PC-3 (cell line): Measurements from ENCODE around the gene MPG. TPM values are rescaled to one million over a fixed set of nuclear protein-coding genes. Genes with fewer than 3 reads are reported as not detected.

Source experiments
- ATAC-seq: fragments of 200-7000 bp; cut with Tn5 transposase; 2 replicates; pipeline ENCODE4 v1.9.1; 2020; ENCODE audit warnings: mild to moderate bottlenecking, moderate library complexity
- BruUV-seq: library from RNA; stranded (reverse); fragments of 400-500 nt; replicated peaks from 2 replicates; lab custom pipeline; 2021; lab: Mats Ljungman, UMichigan
- CTCF ChIA-PET: fragments of 300-600 bp; sonication (Branson Sonifier 250); formaldehyde crosslinking; loops from one replicate; lab custom pipeline; 2022; ENCODE audit warnings: antibody characterized with exemption; lab: Charles Lee
- POLR2A ChIA-PET: fragments of 300-600 bp; sonication (Branson Sonifier 250); formaldehyde crosslinking; loops from one replicate; lab custom pipeline; 2022; ENCODE audit warnings: antibody characterized with exemption; ENCODE audit not compliant: unreplicated experiment; lab: Charles Lee
- DNase-seq: peaks from one replicate; pipeline ENCODE4 v3.0.0-alpha.2; 2015
- H2AFZ ChIP-seq: fragments of 300-600 bp; sonication (generic); 2 replicates; pipeline ENCODE4 v1.6.0; 2016; ENCODE audit warnings: antibody characterized with exemption, low read length
- H3F3A ChIP-seq: fragments of 300-600 bp; sonication (generic); one replicate; pipeline ENCODE4 v1.6.0; 2017; ENCODE audit warnings: antibody characterized with exemption, low read length, control low read depth, mild to moderate bottlenecking; ENCODE audit not compliant: unreplicated experiment
- H3K27ac ChIP-seq: fragments of 300-600 bp; sonication (generic); 2 replicates; pipeline ENCODE4 v1.5.1; 2016; ENCODE audit warnings: mild to moderate bottlenecking, low read length
- H3K27me3 ChIP-seq: fragments of 300-600 bp; sonication (generic); 2 replicates; pipeline ENCODE4 v1.6.1; 2016; ENCODE audit warnings: low read length, mixed read lengths
- H3K36me3 ChIP-seq: fragments of 300-600 bp; sonication (generic); 2 replicates; pipeline ENCODE4 v1.6.1; 2016; ENCODE audit warnings: low read depth, mixed run types, low read length, mixed read lengths
- H3K4me1 ChIP-seq: fragments of 300-600 bp; sonication (generic); 2 replicates; pipeline ENCODE4 v1.5.1; 2016; ENCODE audit warnings: low read length; ENCODE audit not compliant: insufficient read depth
- H3K4me2 ChIP-seq: fragments of 300-600 bp; sonication (generic); 2 replicates; pipeline ENCODE4 v1.6.0; 2016; ENCODE audit warnings: low read length
- H3K4me3 ChIP-seq: fragments of 300-600 bp; sonication (generic); 2 replicates; pipeline ENCODE4 v1.5.1; 2016; ENCODE audit warnings: mild to moderate bottlenecking, low read length, mixed read lengths
- H3K79me2 ChIP-seq: fragments of 300-600 bp; sonication (generic); 2 replicates; pipeline ENCODE4 v1.6.1; 2017; ENCODE audit warnings: low read length, mixed read lengths
- H3K9ac ChIP-seq: fragments of 300-600 bp; sonication (generic); 2 replicates; pipeline ENCODE4 v1.6.0; 2016; ENCODE audit warnings: mild to moderate bottlenecking, low read length
- H3K9me2 ChIP-seq: fragments of 300-600 bp; sonication (generic); replicated peaks from 2 replicates; pipeline ENCODE4 v1.6.1; 2016; ENCODE audit warnings: mixed run types, low read length, mixed read lengths
- H3K9me3 ChIP-seq: fragments of 300-600 bp; sonication (generic); 2 replicates; pipeline ENCODE4 v1.6.1; 2016; ENCODE audit warnings: low read length, mixed read lengths
- H4K20me1 ChIP-seq: fragments of 300-600 bp; sonication (generic); 2 replicates; pipeline ENCODE4 v1.6.1; 2016; ENCODE audit warnings: low read length, mixed read lengths
- CTCF ChIP-seq: fragments of 300-600 bp; sonication (generic); conservative IDR thresholded peaks from 2 replicates; pipeline ENCODE4 v1.5.1; 2017; ENCODE audit warnings: antibody characterized with exemption, low read depth, mild to moderate bottlenecking, low read length
- EZH2 ChIP-seq: fragments of 300-600 bp; sonication (generic); IDR thresholded peaks from one replicate; pipeline ENCODE4 v1.6.1; 2017; ENCODE audit warnings: antibody characterized with exemption, mild to moderate bottlenecking, low read length; ENCODE audit not compliant: unreplicated experiment
- EZH2phosphoT487 ChIP-seq: fragments of 300-600 bp; sonication (generic); IDR thresholded peaks from 2 replicates; pipeline ENCODE4 v1.6.1; 2018; ENCODE audit warnings: mild to moderate bottlenecking, antibody characterized with exemption, low read length, borderline replicate concordance
- intact Hi-C: fragments of 100-400 bp; cut with micrococcal nuclease; formaldehyde crosslinking; loops from 2 replicates; pipeline ENCODE4 v1.9.0; 2023
- total RNA-seq: library from RNA; depleted of rRNA; stranded (reverse); fragments of >200 nt; gene quantifications from 2 replicates; pipeline ENCODE4 v1.2.3, GENCODE V29; 2014

The MPG gene
- total RNA-seq, 1 experiment from 2014 or later: 147 TPM

GRCh38 chr16:84718-85406 lies 6.8 kb downstream of the MPG start:
- Histone ChIP-seq H3K79me2 (no peaks in the 10 kb centered on the region), H3K9me3 (no peaks in the 10 kb centered on the region), H3K9ac (peak overlapping the region; percentile 35; the same call in 1 of the 2 replicates), H3K36me3 (no peaks in the 10 kb centered on the region; the same call in 1 of the 2 replicates), H3K4me2 (peak overlapping the region; percentile 48; the same call in 1 of the 2 replicates), H3K4me1 (peaks cover 18% of the 10 kb centered on the region), H3K9me2 (no peaks in the 10 kb centered on the region), H2AFZ (no peak overlapping the region), H3K27me3 (no peaks in the 10 kb centered on the region), H3K27ac (peak overlapping the region; percentile 71), H4K20me1 (peaks cover 10% of the 10 kb centered on the region; the same call in 1 of the 2 replicates), H3F3A (no peaks in the 10 kb centered on the region), H3K4me3 (no peak overlapping the region)
- DNase-seq (peak; percentile 73), ATAC-seq (peak; percentile 93)
- intact Hi-C loops: no loop called here
- TF ChIP-seq CTCF (no peak), EZH2 (no peak), EZH2phosphoT487 (no peak)
- CTCF ChIA-PET: interaction anchor here (0.5 to 0.6 kb wide), 2 partner anchors 12 kb away, joined by 3 to 4 read pairs; no protein-coding TSS in a partner anchor
- BruUV-seq: no TSS peak
- POLR2A ChIA-PET: no interaction called here

- Histone ChIP-seq H3F3A (no peaks in the 10 kb centered on the region), H3K9me2 (no peaks in the 10 kb centered on the region), H3K79me2 (no peaks in the 10 kb centered on the region), H3K36me3 (no peaks in the 10 kb centered on the region; the same call in 1 of the 2 replicates), H3K9ac (no peak overlapping the region), H3K4me1 (peaks cover 18% of the 10 kb centered on the region), H3K4me3 (no peak overlapping the region), H3K4me2 (peak overlapping the region; percentile 48; the same call in 1 of the 2 replicates), H2AFZ (no peak overlapping the region), H4K20me1 (peaks cover 10% of the 10 kb centered on the region; the same call in 1 of the 2 replicates), H3K27me3 (no peaks in the 10 kb centered on the region), H3K9me3 (no peaks in the 10 kb centered on the region), H3K27ac (peak overlapping the region; percentile 71)
- intact Hi-C loops: no loop called here
- DNase-seq (no peak), ATAC-seq (no peak)
- ChIA-PET POLR2A (no interaction called here), CTCF (interaction anchor here (0.6 kb wide), 1 partner anchor 11 kb away, joined by 4 read pairs; no protein-coding TSS in a partner anchor)
- BruUV-seq: no TSS peak
- TF ChIP-seq EZH2phosphoT487: no peak
- no peak for TF ChIP-seq EZH2
These were observed 7.4 kb downstream of the MPG start for GRCh38 chr16:85407-85782.

- CTCF ChIA-PET: no interaction called here
- H3F3A ChIP-seq: no peaks in the 10 kb centered on the region
- H3K36me3 ChIP-seq: no peaks in the 10 kb centered on the region; the same call in 1 of the 2 replicates
- peaks cover 10% of the 10 kb centered on the region; the same call in 1 of the 2 replicates for H4K20me1 ChIP-seq
- H3K9me3 ChIP-seq: no peaks in the 10 kb centered on the region
- H2AFZ ChIP-seq: no peak overlapping the region
- H3K4me2 ChIP-seq: no peak overlapping the region
- peaks cover 18% of the 10 kb centered on the region for H3K4me1 ChIP-seq
- no peaks in the 10 kb centered on the region for H3K9me2 ChIP-seq
- H3K79me2 ChIP-seq: no peaks in the 10 kb centered on the region
- ATAC-seq (no peak), DNase-seq (no peak)
- no peak overlapping the region for H3K9ac ChIP-seq
- BruUV-seq: TSS peak; percentile 64
- H3K27ac ChIP-seq: no peak overlapping the region
- no peak for TF ChIP-seq EZH2phosphoT487
- no peak for TF ChIP-seq CTCF
- no peak for TF ChIP-seq EZH2
- no peak overlapping the region for H3K4me3 ChIP-seq
- POLR2A ChIA-PET: no interaction called here
- intact Hi-C loops: no loop called here
- H3K27me3 ChIP-seq: no peaks in the 10 kb centered on the region
These were observed 7.8 kb downstream of the MPG start for GRCh38 chr16:85865-86264.
